ENCODE measurements around the gene GLS.

GLS gene

GRCh38 chr2:190881598-190882410 is 1.2 kb downstream of the GLS start (continued):
- no peak for TF ChIP-seq ZBTB1 (tag by site-specific recombination; IDR thresholded peaks at IDR 0.05)
- no peak for TF ChIP-seq ZNF423 (tag by site-specific recombination; IDR thresholded peaks at IDR 0.05)
- TF ChIP-seq ZNF37A (tag by site-specific recombination; IDR thresholded peaks at IDR 0.05) = no peak
- TF ChIP-seq ZNF148 (tag by site-specific recombination; IDR thresholded peaks at IDR 0.05; ENCODE audit: borderline replicate concordance) = no peak
- no peak for TF ChIP-seq MEIS1 (CRISPR knock-in tag; IDR thresholded peaks at IDR 0.05; ENCODE audit: borderline replicate concordance)
- TF ChIP-seq RBAK (tag by site-specific recombination; IDR thresholded peaks at IDR 0.05) = no peak
- no peak for TF ChIP-seq PRDM2 (tag by site-specific recombination; IDR thresholded peaks at IDR 0.05; ENCODE audit: borderline replicate concordance)
- no peak for TF ChIP-seq ZNF549 (tag by site-specific recombination; IDR thresholded peaks at IDR 0.05)
- TF ChIP-seq ZNF114 (tag by site-specific recombination; IDR thresholded peaks at IDR 0.05) = no peak
- TF ChIP-seq KLF8 (tag by site-specific recombination; IDR thresholded peaks at IDR 0.05) = peak; percentile 59
- no peak for TF ChIP-seq ZNF221 (tag by site-specific recombination; IDR thresholded peaks at IDR 0.05; ENCODE audit: borderline replicate concordance)
- no peak for TF ChIP-seq KLF10 (tag by site-specific recombination; IDR thresholded peaks at IDR 0.05)
- no peak for TF ChIP-seq ZNF354C (tag by site-specific recombination; IDR thresholded peaks at IDR 0.05; ENCODE audit: borderline replicate concordance, low read depth)
- TF ChIP-seq ZNF202 (tag by site-specific recombination; IDR thresholded peaks at IDR 0.05; ENCODE audit: borderline replicate concordance) = no peak
- 0 out of 2 replicates have a peak, but pooled peaks have one; percentile 38 for TF ChIP-seq PATZ1 (tag by site-specific recombination; IDR thresholded peaks at IDR 0.05)
- TF ChIP-seq KLF16 (tag by site-specific recombination; IDR thresholded peaks at IDR 0.05) = no peak
- no peak for TF ChIP-seq HOXC10 (CRISPR knock-in tag; IDR thresholded peaks at IDR 0.05)
- peak; percentile 70; the same call in 1 of the 2 replicates for TF ChIP-seq ZBTB20 (tag by site-specific recombination; IDR thresholded peaks at IDR 0.05)
- TF ChIP-seq ZNF366 (tag by site-specific recombination; conservative IDR thresholded peaks at IDR 0.05) = peak; percentile 84
- no peak for TF ChIP-seq ZNF133 (tag by site-specific recombination; IDR thresholded peaks at IDR 0.05)
- no peak for TF ChIP-seq ZNF280C (tag by site-specific recombination; IDR thresholded peaks at IDR 0.05)
- TF ChIP-seq ZSCAN16 (tag by site-specific recombination; IDR thresholded peaks at IDR 0.05) = no peak
- no peak for TF ChIP-seq TSHZ1 (tag by site-specific recombination; IDR thresholded peaks at IDR 0.05; ENCODE audit: borderline replicate concordance)

All from HEK293 (cell line).